ENCODE data around the gene HECTD2. TPM values are rescaled to one million over a fixed set of nuclear protein-coding genes. Genes with fewer than 3 reads are reported as not detected.
A peak's percentile ranks its signal among the peaks of the same experiment; 100 is the strongest.

Gene HECTD2
- total and polyA plus RNA-seq, 9 of the 15 experiments (the other 6 are each of a cell fraction or from before 2014, with no cell fraction given), result 1.3 to 5.9 (median 3.9) TPM

GRCh38 chr10:91525896-91526712, 116.0 kb downstream of the HECTD2 start:
- H3K4me1 ChIP-seq (replicated peaks in 1 of 2; ENCODE audit: control insufficient read depth in 2 of 2, insufficient read depth in 2 of 2, low read length in 2 of 2), result no peaks in the 10 kb centered on the region
- H3K9me3 ChIP-seq (replicated peaks; ENCODE audit: control insufficient read depth, insufficient read depth, low read depth, low read length), result no peaks in the 10 kb centered on the region
- peak; percentile 81 for TF ChIP-seq NFIC (IDR thresholded peaks at IDR 0.05)
- no peak for TF ChIP-seq KAT8 (IDR thresholded peaks at IDR 0.05; ENCODE audit: low read depth)
- no peak for TF ChIP-seq ZNF639 (CRISPR knock-in tag; conservative IDR thresholded peaks at IDR 0.05 in 1 of 2, IDR thresholded peaks at IDR 0.05 in 1 of 2)
- peak; percentile 36; the same call in 1 of the 2 replicates for TF ChIP-seq NFIX (CRISPR knock-in tag; IDR thresholded peaks at IDR 0.05; ENCODE audit: low read depth)
- TF ChIP-seq, protein P1, sequence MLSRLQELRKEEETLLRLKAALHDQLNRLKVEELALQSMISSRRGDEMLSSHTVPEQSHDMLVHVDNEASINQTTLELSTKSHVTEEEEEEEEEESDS (CRISPR knock-in tag; IDR thresholded peaks at IDR 0.05), result no peak
- no peak for TF ChIP-seq HCFC1 (IDR thresholded peaks at IDR 0.05; ENCODE audit: low read depth, low read length)
- TF ChIP-seq SAP30 (IDR thresholded peaks at IDR 0.05; ENCODE audit: borderline replicate concordance, insufficient read depth, low read depth, low read length, poor library complexity, severe bottlenecking), result no peak
- TF ChIP-seq GTF2A2 (tag; IDR thresholded peaks at IDR 0.05), result no peak
- TF ChIP-seq STAT5A (IDR thresholded peaks at IDR 0.05; ENCODE audit: borderline replicate concordance, low read length), result no peak
- no peak overlapping the region for H3K27ac ChIP-seq (ENCODE audit: extremely low read depth, low read depth, low read length)
- WGBS (ENCODE audit: insufficient coverage, low coverage, missing lambda C conversion rate), result 13% methylated on average over 3 of the region's 4 CpGs
- no peaks in the 10 kb centered on the region for H3K36me3 ChIP-seq (ENCODE audit: control insufficient read depth, insufficient read depth, low read length)
- in situ Hi-C loops (cut with MboI), result no loop called here
- intact Hi-C loops (cut with micrococcal nuclease), result no loop called here
- H3K4me2 ChIP-seq (ENCODE audit: insufficient read depth, low read length), result no peak overlapping the region
- H3K4me3 ChIP-seq, result no peak overlapping the region
- no peaks in the 10 kb centered on the region for H3K9me1 ChIP-seq (ENCODE audit: control insufficient read depth, insufficient read depth, low read length)
- no peak overlapping the region for H2AFZ ChIP-seq (ENCODE audit: low read depth, low read length)
- DNase-seq (ENCODE audit: extremely low read depth in 1 of 4, low spot score in 3 of 4) (no peak), FAIRE-seq (no peak), ATAC-seq (no peak)
- no TSS peak for BruUV-seq (replicated peaks)
- no peaks in the 10 kb centered on the region for H4K20me1 ChIP-seq (replicated peaks; ENCODE audit: control insufficient read depth, insufficient read depth, low read length)
- ChIA-PET CTCF (ENCODE audit: low intra/inter-chr PET ratio) (no interaction called here), POLR2A (interaction anchor here (1.7 kb wide), 1 partner anchor 10 kb away, joined by 4 read pairs; no protein-coding TSS in a partner anchor)
- H3K79me2 ChIP-seq (ENCODE audit: control insufficient read depth, insufficient read depth, low read length), result no peaks in the 10 kb centered on the region
- peaks cover 0 to 20% of the 10 kb centered on the region in 2 experiments; a peak in 2 of 5 replicates for H3K27me3 ChIP-seq (ENCODE audit: control insufficient read depth in 2 of 2, insufficient read depth in 2 of 2, low read length in 2 of 2)
- H3K9ac ChIP-seq (ENCODE audit: insufficient read depth in 1 of 2, low read depth in 2 of 2, low read length in 2 of 2), result no peak overlapping the region

All from K562 (cell line).